PC-9 (cell line): ENCODE results near the gene SCN3A. TPM values are rescaled to one million over a fixed set of nuclear protein-coding genes. Genes with fewer than 3 reads are reported as not detected.

ENCODE experiments used
- BruUV-seq: library from RNA; stranded (reverse); fragments of 400-500 nt; replicated peaks from 2 replicates; lab custom pipeline; 2021; lab: Mats Ljungman, UMichigan
- CTCF ChIA-PET: fragments of 300-600 bp; sonication (Branson Sonifier 250); formaldehyde crosslinking; loops from one replicate; lab custom pipeline; 2022; ENCODE audit warnings: antibody characterized with exemption; lab: Charles Lee
- POLR2A ChIA-PET: fragments of 300-600 bp; sonication (Branson Sonifier 250); formaldehyde crosslinking; loops from one replicate; lab custom pipeline; 2022; ENCODE audit warnings: antibody characterized with exemption; ENCODE audit not compliant: unreplicated experiment; lab: Charles Lee
- DNase-seq, 2 experiments: peaks; one replicate each; pipeline versions ENCODE4 v3.0.0 to v3.0.0-alpha.2; 2015 to 2022; ENCODE audit warnings: mixed read lengths in 1 of 2
- H2AFZ ChIP-seq: fragments of 200-600 bp; sonication (generic); 2 replicates; pipeline ENCODE4 v1.8.1; 2017; ENCODE audit warnings: antibody characterized with exemption
- H3F3A ChIP-seq: fragments of 200-600 bp; sonication (generic); 2 replicates; pipeline ENCODE4 v1.8.1; 2017; ENCODE audit warnings: antibody characterized with exemption, mild to moderate bottlenecking, low read depth; ENCODE audit not compliant: insufficient read depth
- H3K27ac ChIP-seq: fragments of 200-600 bp; sonication (generic); 2 replicates; pipeline ENCODE4 v1.6.1; 2016; ENCODE audit warnings: mixed run types
- H3K27me3 ChIP-seq: fragments of 200-600 bp; sonication (generic); 2 replicates; pipeline ENCODE4 v1.6.1; 2016; ENCODE audit warnings: low read depth, mixed run types; ENCODE audit not compliant: insufficient read depth
- H3K36me3 ChIP-seq: fragments of 200-600 bp; sonication (generic); 2 replicates; pipeline ENCODE4 v1.6.1; 2016; ENCODE audit warnings: low read depth, mixed run types
- H3K4me1 ChIP-seq: fragments of 200-600 bp; sonication (generic); replicated peaks from 2 replicates; pipeline ENCODE4 v1.6.1; 2016; ENCODE audit warnings: mixed run types; ENCODE audit not compliant: insufficient read depth
- H3K4me2 ChIP-seq: fragments of 200-600 bp; sonication (generic); 2 replicates; pipeline ENCODE4 v1.6.1; 2017; ENCODE audit warnings: mixed run types
- H3K4me3 ChIP-seq: fragments of 200-600 bp; sonication (generic); 2 replicates; pipeline ENCODE4 v1.6.1; 2016; ENCODE audit warnings: mixed run types
- H3K79me2 ChIP-seq: fragments of 200-600 bp; sonication (generic); 2 replicates; pipeline ENCODE4 v1.6.1; 2017; ENCODE audit warnings: low read depth, mixed run types
- H3K9me2 ChIP-seq: fragments of 200-600 bp; sonication (generic); 2 replicates; pipeline ENCODE4 v1.8.1; 2017; ENCODE audit warnings: mild to moderate bottlenecking; ENCODE audit not compliant: insufficient read depth
- H3K9me3 ChIP-seq: fragments of 200-600 bp; sonication (generic); 2 replicates; pipeline ENCODE4 v1.8.1; 2016; ENCODE audit warnings: low read depth; ENCODE audit not compliant: insufficient read depth
- H4K20me1 ChIP-seq: fragments of 200-600 bp; sonication (generic); 2 replicates; pipeline ENCODE4 v1.8.1; 2017; ENCODE audit not compliant: insufficient read depth
- CTCF ChIP-seq: fragments of 200-600 bp; sonication (generic); conservative IDR thresholded peaks from 2 replicates; pipeline ENCODE4 v1.6.1; 2017; ENCODE audit warnings: mixed run types, antibody characterized with exemption, mild to moderate bottlenecking, moderate library complexity
- EZH2 ChIP-seq: fragments of 200-600 bp; sonication (generic); IDR thresholded peaks from 2 replicates; pipeline ENCODE4 v1.8.0; 2017; ENCODE audit warnings: antibody characterized with exemption, low read depth
- intact Hi-C: fragments of 100-400 bp; cut with micrococcal nuclease; formaldehyde crosslinking; loops from one replicate; pipeline ENCODE4 v1.10.0; 2022; ENCODE audit not compliant: unreplicated experiment
- total RNA-seq: library from RNA; stranded (reverse); gene quantifications from 2 replicates; pipeline ENCODE4 v1.2.3, GENCODE V29; 2021

SCN3A gene
- total RNA-seq, 1 experiment from 2014 or later, result not detected

GRCh38 chr2:165157160-165157559 is 46.7 kb downstream of the SCN3A start:
- Histone ChIP-seq H3K36me3 (no peaks in the 10 kb centered on the region), H3K27ac (no peak overlapping the region), H3K9me2 (no peaks in the 10 kb centered on the region), H3F3A (no peaks in the 10 kb centered on the region), H4K20me1 (no peaks in the 10 kb centered on the region), H3K9me3 (no peaks in the 10 kb centered on the region), H3K27me3 (no peaks in the 10 kb centered on the region), H3K4me2 (no peak overlapping the region), H3K79me2 (no peaks in the 10 kb centered on the region), H2AFZ (no peak overlapping the region), H3K4me1 (no peaks in the 10 kb centered on the region), H3K4me3 (no peak overlapping the region)
- TF ChIP-seq EZH2 (no peak), CTCF (no peak)
- ChIA-PET CTCF (no interaction called here), POLR2A (no interaction called here)
- DNase-seq, result no peak
- intact Hi-C loops, result no loop called here
- no TSS peak for BruUV-seq

- intact Hi-C loops, result no loop called here
- no peak for TF ChIP-seq CTCF
- H3K79me2 ChIP-seq, result no peaks in the 10 kb centered on the region
- no peak overlapping the region for H2AFZ ChIP-seq
- ChIA-PET POLR2A (no interaction called here), CTCF (no interaction called here)
- no peak overlapping the region for H3K4me2 ChIP-seq
- H3K9me2 ChIP-seq, result no peaks in the 10 kb centered on the region
- no peak for DNase-seq
- no peaks in the 10 kb centered on the region for H3K4me1 ChIP-seq
- BruUV-seq, result no TSS peak
- no peaks in the 10 kb centered on the region for H4K20me1 ChIP-seq
- no peak overlapping the region for H3K27ac ChIP-seq
- H3K4me3 ChIP-seq, result no peak overlapping the region
- H3K9me3 ChIP-seq, result no peaks in the 10 kb centered on the region
- no peaks in the 10 kb centered on the region for H3K27me3 ChIP-seq
- H3F3A ChIP-seq, result no peaks in the 10 kb centered on the region
- H3K36me3 ChIP-seq, result no peaks in the 10 kb centered on the region
These were observed 48.7 kb downstream of the SCN3A start for GRCh38 chr2:165155152-165155551.

GRCh38 chr2:165149439-165149838 is 54.4 kb downstream of the SCN3A start:
- Histone ChIP-seq H3K27me3 (no peaks in the 10 kb centered on the region), H4K20me1 (no peaks in the 10 kb centered on the region), H3K27ac (no peak overlapping the region), H3K4me1 (no peaks in the 10 kb centered on the region), H3K79me2 (no peaks in the 10 kb centered on the region), H2AFZ (no peak overlapping the region), H3K4me2 (no peak overlapping the region), H3K9me2 (no peaks in the 10 kb centered on the region), H3K4me3 (no peak overlapping the region), H3F3A (no peaks in the 10 kb centered on the region), H3K36me3 (no peaks in the 10 kb centered on the region), H3K9me3 (no peaks in the 10 kb centered on the region)
- DNase-seq, result no peak
- ChIA-PET CTCF (no interaction called here), POLR2A (no interaction called here)
- BruUV-seq, result no TSS peak
- TF ChIP-seq CTCF (no peak), EZH2 (no peak)
- intact Hi-C loops, result no loop called here
